Spinal cord (tissue), 10 donors: Measurements from ENCODE around the gene PIK3R5. TPM values are rescaled to one million over a fixed set of nuclear protein-coding genes. Genes with fewer than 3 reads are reported as not detected.
"Not testable (repeated sequence)": the region's sequence is repeated elsewhere in the genome, so short reads cannot be mapped to it uniquely, and the experiment has no call there.

Source experiments
- DNase-seq, 6 donors: peaks; one replicate each; pipeline versions ENCODE4 v3.0.0 to v3.0.0-alpha.2; 2013 to 2015; ENCODE audit warnings: low spot score in 6 of 6, low read depth in 4 of 6
- H3K27ac ChIP-seq: one replicate; pipeline ENCODE4 v1.5.1; 2013; ENCODE audit warnings: low read depth, low read length, control low read depth
- H3K27me3 ChIP-seq: one replicate; pipeline ENCODE4 v1.6.1; 2013; ENCODE audit warnings: low read length; ENCODE audit not compliant: control insufficient read depth, insufficient read depth
- H3K36me3 ChIP-seq: one replicate; pipeline ENCODE4 v1.6.1; 2013; ENCODE audit warnings: low read length; ENCODE audit not compliant: control insufficient read depth, insufficient read depth
- H3K4me1 ChIP-seq: one replicate; pipeline ENCODE4 v1.6.1; 2013; ENCODE audit warnings: low read length; ENCODE audit not compliant: control insufficient read depth, insufficient read depth
- H3K4me3 ChIP-seq: one replicate; pipeline ENCODE4 v1.5.1; 2013; ENCODE audit warnings: low read depth, low read length, control low read depth
- H3K9me3 ChIP-seq: one replicate; pipeline ENCODE4 v1.6.1; 2013; ENCODE audit warnings: low read length; ENCODE audit not compliant: control insufficient read depth, insufficient read depth
- WGBS: methylation state at CpG from one replicate; pipeline ENCODE4 v1.1.5; 2013; ENCODE audit warnings: missing lambda C conversion rate; ENCODE audit not compliant: insufficient coverage; 5-methylcytosine and 5-hydroxymethylcytosine counted together
- polyA plus RNA-seq, 2 donors: library from polyadenylated mRNA; unstranded; fragments of 120-200 nt; gene quantifications; one replicate each; pipeline ENCODE4 v1.2.1, GENCODE V29; 2013; ENCODE audit not compliant: insufficient read length in 2 of 2
- total RNA-seq, 2 donors: library from RNA; depleted of rRNA in 1 of 2; stranded (reverse); fragments of 120-200 nt in 1 of 2; fragments of >200 nt in 1 of 2; gene quantifications; one replicate each; pipeline versions ENCODE4 v1.2.3 to v1.2.4, GENCODE V29; 2013 to 2014
- donor health status: healthy.

Gene PIK3R5
- total and polyA plus RNA-seq, 4 donors, result 2.5 to 3.3 (median 2.7) TPM

DNA sequence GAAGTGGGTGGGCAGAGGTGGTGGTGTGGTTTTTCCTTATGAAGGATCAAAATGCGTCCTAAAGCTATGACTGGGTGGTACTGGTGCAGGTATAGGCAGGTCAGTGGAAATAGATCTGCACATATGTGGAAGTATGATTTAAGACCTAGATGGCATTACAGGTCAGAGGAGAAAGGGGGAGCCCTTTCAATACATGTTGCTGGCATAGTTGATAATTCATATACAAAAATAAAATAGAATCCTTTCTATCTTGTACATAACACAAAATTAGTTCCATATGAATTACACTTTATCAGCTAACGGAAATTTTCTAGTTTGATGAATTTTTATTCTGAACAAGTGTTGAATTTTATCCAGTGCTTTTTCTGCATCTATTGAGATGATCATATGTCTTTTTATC lies 20.8 kb upstream of the PIK3R5 start:
- H3K27me3 ChIP-seq, result no peaks in the 10 kb centered on the region
- H3K4me1 ChIP-seq, result no peaks in the 10 kb centered on the region
- no peak overlapping the region for H3K27ac ChIP-seq
- no peak overlapping the region for H3K4me3 ChIP-seq
- 86% methylated on average over 1 of the region's 2 CpGs for WGBS
- no peak for DNase-seq
- H3K9me3 ChIP-seq, result peaks cover 2% of the 10 kb centered on the region
- no peaks in the 10 kb centered on the region for H3K36me3 ChIP-seq

DNA sequence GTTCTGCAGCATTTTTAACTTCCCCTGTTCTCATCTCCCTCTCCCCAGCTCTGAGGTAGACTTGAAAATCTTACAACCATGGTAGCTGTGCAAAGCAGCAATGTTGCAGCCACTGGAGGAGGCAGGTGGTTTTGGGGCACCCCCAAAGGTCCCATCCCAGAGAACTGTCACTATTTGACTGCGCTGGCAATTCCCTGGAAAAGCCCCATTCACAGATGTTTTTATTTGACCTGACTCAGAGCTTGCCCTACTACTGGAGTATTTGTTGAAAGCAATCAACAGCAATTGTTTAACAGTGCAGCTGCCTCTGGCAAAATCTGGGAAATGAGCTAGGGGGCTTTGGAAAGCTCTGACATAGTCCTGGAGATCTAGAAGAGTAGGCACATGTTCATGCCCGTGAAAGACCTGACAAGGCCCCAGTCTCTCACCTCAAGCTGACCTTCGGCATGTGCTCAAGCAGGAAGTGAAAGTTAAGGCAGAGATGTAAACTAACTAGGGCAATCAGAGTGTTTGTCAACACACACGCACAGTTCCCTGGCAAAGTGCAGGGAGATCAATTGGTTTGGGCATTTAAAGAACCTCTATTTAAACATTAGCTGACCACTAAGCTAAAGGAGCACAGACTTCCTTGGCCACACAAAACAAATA lies 19.7 kb upstream of the PIK3R5 start:
- 88% methylated on average over 2 of the region's 4 CpGs for WGBS
- Histone ChIP-seq H3K27ac (no peak overlapping the region), H3K4me3 (no peak overlapping the region), H3K27me3 (no peaks in the 10 kb centered on the region), H3K9me3 (peaks cover 2% of the 10 kb centered on the region), H3K4me1 (no peaks in the 10 kb centered on the region), H3K36me3 (no peaks in the 10 kb centered on the region)
- DNase-seq, result no peak

- H3K36me3 ChIP-seq, H3K27ac ChIP-seq, H3K9me3 ChIP-seq, DNase-seq, H3K4me3 ChIP-seq, H3K4me1 ChIP-seq, H3K27me3 ChIP-seq: not testable (repeated sequence)
- WGBS, result no CpG with 5 or more reads among the region's 5 CpGs
Observed at GRCh38 chr17:8984225-8984624, 18.7 kb upstream of the PIK3R5 start.

- H3K27me3 ChIP-seq, result no peaks in the 10 kb centered on the region
- no peak overlapping the region for H3K4me3 ChIP-seq
- no peak overlapping the region for H3K27ac ChIP-seq
- H3K9me3 ChIP-seq, result no peaks in the 10 kb centered on the region
- no peaks in the 10 kb centered on the region for H3K36me3 ChIP-seq
- no peak for DNase-seq
- H3K4me1 ChIP-seq, result no peaks in the 10 kb centered on the region
- WGBS, result 83% methylated on average over 2 of the region's 2 CpGs
Observed at GRCh38 chr17:8981443-8981842, 15.9 kb upstream of the PIK3R5 start.

- Histone ChIP-seq H3K27me3 (no peaks in the 10 kb centered on the region), H3K9me3 (no peaks in the 10 kb centered on the region), H3K36me3 (no peaks in the 10 kb centered on the region), H3K27ac (no peak overlapping the region), H3K4me1 (no peaks in the 10 kb centered on the region), H3K4me3 (no peak overlapping the region)
- DNase-seq, result no peak
Observed at GRCh38 chr17:8979715-8980114, 14.2 kb upstream of the PIK3R5 start.

DNA sequence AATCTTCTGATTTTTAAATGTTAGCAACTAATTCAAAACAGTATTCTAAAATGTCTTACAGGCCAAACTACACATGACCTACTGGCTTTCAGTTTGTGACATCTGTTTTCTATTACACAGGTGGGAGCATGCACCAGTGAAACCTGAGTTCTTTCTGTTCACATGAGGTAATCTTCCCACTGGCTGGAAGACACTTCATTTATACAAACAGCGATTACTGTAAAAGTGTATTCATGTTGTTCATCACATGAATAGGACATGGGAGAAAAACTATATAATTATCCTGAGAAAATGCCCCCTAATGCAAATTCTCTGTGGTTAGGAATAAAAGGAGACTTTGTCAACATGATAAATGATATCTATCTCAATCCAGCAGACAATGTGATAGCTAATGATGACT lies 11.1 kb upstream of the PIK3R5 start:
- WGBS, result no CpG with 5 or more reads among the region's 1 CpG

DNA sequence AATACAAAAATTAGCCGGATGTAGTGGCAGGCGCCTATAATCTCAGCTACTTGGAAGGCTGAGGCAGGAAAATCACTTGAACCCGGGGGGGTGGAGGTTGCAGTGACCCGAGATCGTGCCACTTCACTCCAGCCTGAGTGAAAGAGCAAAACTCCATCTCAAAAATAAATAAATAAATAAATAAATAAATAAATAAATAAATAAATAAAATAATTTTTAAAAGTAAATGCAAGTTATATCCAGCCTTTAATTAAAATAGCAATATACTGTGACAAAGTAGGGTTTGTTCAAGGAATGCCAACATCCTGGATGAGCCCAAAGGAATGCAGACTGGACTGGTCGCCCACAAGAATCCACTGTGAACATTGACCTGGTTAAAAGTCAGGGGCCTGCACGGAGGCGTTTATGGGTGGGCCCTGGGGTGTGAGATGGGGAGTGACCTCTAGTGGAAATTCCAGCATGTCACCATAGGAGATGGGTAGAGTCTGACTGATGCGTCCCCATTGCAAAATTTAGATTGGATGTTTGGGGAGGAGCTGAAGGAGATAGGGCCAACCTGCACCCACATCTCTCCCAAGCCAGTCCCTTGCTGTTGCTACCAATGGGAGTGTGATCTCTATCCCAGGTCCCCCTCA lies 9.7 kb upstream of the PIK3R5 start:
- no peak overlapping the region for H3K27ac ChIP-seq
- H3K9me3 ChIP-seq, result no peaks in the 10 kb centered on the region
- H3K4me3 ChIP-seq, result no peak overlapping the region
- no peaks in the 10 kb centered on the region for H3K36me3 ChIP-seq
- 73% methylated on average over 3 of the region's 9 CpGs for WGBS
- H3K27me3 ChIP-seq, result no peaks in the 10 kb centered on the region
- H3K4me1 ChIP-seq, result no peaks in the 10 kb centered on the region
- no peak for DNase-seq

More for the DNA sequence above, 11.1 kb upstream of the PIK3R5 start:
- DNase-seq, result no peak
- Histone ChIP-seq H3K4me1 (no peaks in the 10 kb centered on the region), H3K27me3 (no peaks in the 10 kb centered on the region), H3K4me3 (no peak overlapping the region), H3K36me3 (no peaks in the 10 kb centered on the region), H3K9me3 (no peaks in the 10 kb centered on the region), H3K27ac (no peak overlapping the region)

DNA sequence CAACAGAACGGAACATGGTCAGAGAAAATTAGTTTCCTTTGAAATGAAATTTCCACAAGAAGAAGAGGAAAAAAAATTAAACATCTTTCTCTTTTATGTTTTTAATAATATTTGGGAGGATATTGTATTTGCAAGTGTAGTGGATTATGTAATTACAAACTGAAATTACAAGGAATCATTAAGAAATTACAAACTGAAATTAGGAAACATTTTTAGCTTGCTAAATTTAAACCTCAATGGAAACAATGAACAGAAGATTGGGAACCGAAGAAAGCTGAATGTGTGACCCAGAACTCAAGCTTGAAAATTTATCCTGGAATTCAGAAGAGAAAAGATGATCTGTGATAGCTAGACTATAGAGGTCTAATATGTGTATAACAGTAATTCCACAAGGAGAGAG lies 4.4 kb upstream of the PIK3R5 start:
- peaks cover 8% of the 10 kb centered on the region for H3K4me1 ChIP-seq
- no peak overlapping the region for H3K4me3 ChIP-seq
- H3K9me3 ChIP-seq, result no peaks in the 10 kb centered on the region
- DNase-seq, result no peak
- no CpG with 5 or more reads among the region's 2 CpGs for WGBS
- peaks cover 24% of the 10 kb centered on the region for H3K27me3 ChIP-seq
- no peak overlapping the region for H3K27ac ChIP-seq
- H3K36me3 ChIP-seq, result no peaks in the 10 kb centered on the region

DNA sequence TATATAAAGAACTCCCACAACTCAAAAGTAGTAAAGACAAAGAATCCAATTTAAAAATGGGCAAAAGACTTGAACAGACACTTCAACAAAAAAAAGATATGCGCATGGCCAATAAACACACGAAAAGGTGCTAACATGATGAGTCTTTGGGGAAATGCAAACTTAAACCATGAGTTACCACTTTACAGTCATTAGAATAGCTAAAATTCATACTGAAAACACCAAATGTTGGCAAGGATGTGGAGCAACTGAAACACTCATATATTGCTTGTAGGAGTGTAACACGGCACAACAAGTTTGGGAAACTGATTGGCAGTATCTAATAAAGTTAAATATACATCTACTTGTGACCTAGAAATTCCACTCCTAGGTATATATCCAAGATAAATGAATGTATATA lies 3.0 kb upstream of the PIK3R5 start:
- H3K36me3 ChIP-seq, result no peaks in the 10 kb centered on the region
- WGBS, result no CpG with 5 or more reads among the region's 3 CpGs
- H3K27ac ChIP-seq, result no peak overlapping the region
- no peak overlapping the region for H3K4me3 ChIP-seq
- DNase-seq, result no peak
- peaks cover 9% of the 10 kb centered on the region for H3K4me1 ChIP-seq
- peaks cover 35% of the 10 kb centered on the region for H3K27me3 ChIP-seq
- H3K9me3 ChIP-seq, result no peaks in the 10 kb centered on the region

DNA sequence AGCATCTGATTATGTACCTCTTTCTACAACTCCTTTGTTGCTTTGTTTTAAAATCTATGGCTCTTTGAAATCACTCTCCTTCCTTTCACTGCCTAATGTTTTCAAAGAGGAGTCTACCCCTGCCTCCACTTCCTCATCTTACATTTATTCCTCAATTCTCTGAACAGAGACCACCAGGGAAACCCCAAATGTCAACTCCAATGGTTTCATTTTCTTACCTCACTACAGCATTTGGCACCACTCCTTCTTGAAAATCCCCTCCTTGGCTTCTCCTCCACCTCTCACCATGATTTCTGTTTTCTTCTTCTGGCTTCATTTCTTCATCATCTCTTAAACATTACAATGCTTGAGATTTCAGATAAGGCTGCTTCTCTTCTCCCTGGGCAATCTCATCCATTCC lies 2.4 kb upstream of the PIK3R5 start:
- no peak for DNase-seq
- H3K4me3 ChIP-seq, result no peak overlapping the region
- H3K27me3 ChIP-seq, result peaks cover 39% of the 10 kb centered on the region
- no peaks in the 10 kb centered on the region for H3K9me3 ChIP-seq
- no peaks in the 10 kb centered on the region for H3K36me3 ChIP-seq
- no peak overlapping the region for H3K27ac ChIP-seq
- H3K4me1 ChIP-seq, result peaks cover 9% of the 10 kb centered on the region
